Ishikawa (cell line): ENCODE results near the gene LMAN2L.

Experiments
- EP300 ChIP-seq: IDR thresholded peaks from 2 replicates; pipeline ENCODE4 v1.6.1; 2012; ENCODE audit warnings: borderline replicate concordance
- RAD21 ChIP-seq: IDR thresholded peaks from 2 replicates; pipeline ENCODE4 v1.6.1; 2012; ENCODE audit warnings: low read depth
- TAF1 ChIP-seq: IDR thresholded peaks from 2 replicates; pipeline ENCODE4 v1.6.1; 2012; ENCODE audit warnings: low read depth, mild to moderate bottlenecking
- ZBTB7A ChIP-seq: IDR thresholded peaks from 2 replicates; pipeline ENCODE4 v1.6.1; 2012; ENCODE audit warnings: low read depth
- TF ChIP-seq, protein P1 (sequence below): IDR thresholded peaks from 2 replicates; pipeline ENCODE4 v1.6.1; 2012; ENCODE audit warnings: low read depth, mild to moderate bottlenecking

- TF ChIP-seq, protein P1, sequence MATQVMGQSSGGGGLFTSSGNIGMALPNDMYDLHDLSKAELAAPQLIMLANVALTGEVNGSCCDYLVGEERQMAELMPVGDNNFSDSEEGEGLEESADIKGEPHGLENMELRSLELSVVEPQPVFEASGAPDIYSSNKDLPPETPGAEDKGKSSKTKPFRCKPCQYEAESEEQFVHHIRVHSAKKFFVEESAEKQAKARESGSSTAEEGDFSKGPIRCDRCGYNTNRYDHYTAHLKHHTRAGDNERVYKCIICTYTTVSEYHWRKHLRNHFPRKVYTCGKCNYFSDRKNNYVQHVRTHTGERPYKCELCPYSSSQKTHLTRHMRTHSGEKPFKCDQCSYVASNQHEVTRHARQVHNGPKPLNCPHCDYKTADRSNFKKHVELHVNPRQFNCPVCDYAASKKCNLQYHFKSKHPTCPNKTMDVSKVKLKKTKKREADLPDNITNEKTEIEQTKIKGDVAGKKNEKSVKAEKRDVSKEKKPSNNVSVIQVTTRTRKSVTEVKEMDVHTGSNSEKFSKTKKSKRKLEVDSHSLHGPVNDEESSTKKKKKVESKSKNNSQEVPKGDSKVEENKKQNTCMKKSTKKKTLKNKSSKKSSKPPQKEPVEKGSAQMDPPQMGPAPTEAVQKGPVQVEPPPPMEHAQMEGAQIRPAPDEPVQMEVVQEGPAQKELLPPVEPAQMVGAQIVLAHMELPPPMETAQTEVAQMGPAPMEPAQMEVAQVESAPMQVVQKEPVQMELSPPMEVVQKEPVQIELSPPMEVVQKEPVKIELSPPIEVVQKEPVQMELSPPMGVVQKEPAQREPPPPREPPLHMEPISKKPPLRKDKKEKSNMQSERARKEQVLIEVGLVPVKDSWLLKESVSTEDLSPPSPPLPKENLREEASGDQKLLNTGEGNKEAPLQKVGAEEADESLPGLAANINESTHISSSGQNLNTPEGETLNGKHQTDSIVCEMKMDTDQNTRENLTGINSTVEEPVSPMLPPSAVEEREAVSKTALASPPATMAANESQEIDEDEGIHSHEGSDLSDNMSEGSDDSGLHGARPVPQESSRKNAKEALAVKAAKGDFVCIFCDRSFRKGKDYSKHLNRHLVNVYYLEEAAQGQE = no peak
- TF ChIP-seq EP300 = no peak
- TF ChIP-seq ZBTB7A = no peak
- TF ChIP-seq RAD21 = no peak
- no peak for TF ChIP-seq TAF1
Measured at GRCh38 chr2:96775160-96775559, 35.3 kb upstream of the LMAN2L start.
